Breast epithelium (tissue), 3 donors: ENCODE measurements around the gene ATF2.

Source experiments
- CTCF ChIP-seq, 3 donors: fragments of 450-650 bp; IDR thresholded peaks; one replicate each; pipeline ENCODE4 v1.5.1; 2016 to 2017; ENCODE audit warnings: antibody characterized with exemption in 3 of 3, mild to moderate bottlenecking in 3 of 3, moderate library complexity in 3 of 3
- POLR2AphosphoS5 ChIP-seq, 3 donors: sonication (generic); formaldehyde crosslinking; IDR thresholded peaks; one replicate each; pipeline ENCODE4 v1.6.1; 2017; ENCODE audit warnings: antibody characterized with exemption in 3 of 3

GRCh38 chr2:175135177-175135576 lies 32.8 kb downstream of the ATF2 start:
- TF ChIP-seq POLR2AphosphoS5 (IDR thresholded peaks at IDR 0.05) (no peak), CTCF (IDR thresholded peaks at IDR 0.05) (no peak)
